HEK293 (cell line): ENCODE data around the gene ROBO4.

Source experiments
- CTCF ChIA-PET: fragments of 350-600 bp; formaldehyde crosslinking; extraction: SDS; loops from one replicate; lab custom pipeline; 2021; ENCODE audit warnings: antibody characterized with exemption; lab: Yijun Ruan, JAX
- POLR2A ChIA-PET: fragments of 300-600 bp; formaldehyde crosslinking; extraction: SDS; loops from one replicate; lab custom pipeline; 2020; ENCODE audit warnings: antibody characterized with exemption, inconsistent platforms; lab: Yijun Ruan, JAX
- H3K27ac ChIP-seq: fragments of 200-500 bp; sonication (Bioruptor generic); 2 replicates; pipeline ENCODE4 v1.5.1; 2014; ENCODE audit warnings: low read depth, low read length, control low read depth, inconsistent platforms; ENCODE audit errors: extremely low read depth
- H3K36me3 ChIP-seq, 2 experiments: fragments of 200-500 bp in 1 of 2; sonication (Bioruptor generic) in 1 of 2; 1 replicate in 1 of 2; 2 replicates in 1 of 2; pipeline ENCODE4 v1.5.1; 2014 to 2017; ENCODE audit warnings: inconsistent platforms in 2 of 2, low read length in 2 of 2; ENCODE audit not compliant: control insufficient read depth in 2 of 2, insufficient read depth in 1 of 2
- H3K4me1 ChIP-seq: fragments of 200-500 bp; sonication (Bioruptor generic); 2 replicates; pipeline ENCODE4 v1.5.1; 2014; ENCODE audit warnings: mild to moderate bottlenecking, low read length, inconsistent platforms; ENCODE audit not compliant: control insufficient read depth, insufficient read depth
- H3K4me3 ChIP-seq: 2 replicates; pipeline ENCODE4 v1.5.1; 2011; ENCODE audit warnings: low read depth, mild to moderate bottlenecking, control low read depth, low read length, moderate library complexity
- H3K9me3 ChIP-seq: fragments of 200-500 bp; sonication (Bioruptor generic); 2 replicates; pipeline ENCODE4 v1.5.1; 2014; ENCODE audit warnings: low read depth, low read length, inconsistent platforms; ENCODE audit not compliant: control insufficient read depth, insufficient read depth
- GLIS2 ChIP-seq: fragments of 450-650 bp; formaldehyde crosslinking; IDR thresholded peaks from 2 replicates; pipeline ENCODE4 v1.5.1; 2016; ENCODE audit warnings: missing biosample characterization, missing genetic modification characterization
- HIC1 ChIP-seq: fragments of 450-650 bp; formaldehyde crosslinking; IDR thresholded peaks from 2 replicates; pipeline ENCODE4 v1.5.1; 2016; ENCODE audit warnings: missing biosample characterization, missing genetic modification characterization
- IKZF3 ChIP-seq: fragments of 450-650 bp; IDR thresholded peaks from 2 replicates; pipeline ENCODE4 v1.5.0; 2018; ENCODE audit warnings: missing biosample characterization, mild to moderate bottlenecking, missing genetic modification characterization, moderate library complexity
- MEIS1 ChIP-seq: sonication (generic); formaldehyde crosslinking; IDR thresholded peaks from 2 replicates; pipeline ENCODE4 v1.8.1; 2022; ENCODE audit warnings: missing genetic modification reagents, mild to moderate bottlenecking, borderline replicate concordance
- OVOL3 ChIP-seq: fragments of 450-650 bp; formaldehyde crosslinking; IDR thresholded peaks from 2 replicates; pipeline ENCODE4 v1.5.1; 2016; ENCODE audit warnings: missing biosample characterization, missing genetic modification characterization
- REPIN1 ChIP-seq: fragments of 450-650 bp; formaldehyde crosslinking; IDR thresholded peaks from 2 replicates; pipeline ENCODE4 v1.5.1; 2017; ENCODE audit warnings: missing biosample characterization, missing genetic modification characterization, low read depth
- SCRT1 ChIP-seq: fragments of 450-650 bp; formaldehyde crosslinking; IDR thresholded peaks from 2 replicates; pipeline ENCODE4 v1.5.1; 2016; ENCODE audit warnings: missing biosample characterization, missing genetic modification characterization, borderline replicate concordance
- SCRT2 ChIP-seq: fragments of 450-650 bp; formaldehyde crosslinking; IDR thresholded peaks from 2 replicates; pipeline ENCODE4 v1.5.1; 2016; ENCODE audit warnings: missing biosample characterization, missing genetic modification characterization
- SP2 ChIP-seq: fragments of 450-650 bp; formaldehyde crosslinking; IDR thresholded peaks from 2 replicates; pipeline ENCODE4 v1.5.1; 2016; ENCODE audit warnings: missing biosample characterization, missing genetic modification characterization
- WT1 ChIP-seq: fragments of 450-650 bp; formaldehyde crosslinking; IDR thresholded peaks from 2 replicates; pipeline ENCODE4 v1.5.1; 2016; ENCODE audit warnings: missing biosample characterization, missing genetic modification characterization
- ZNF155 ChIP-seq: fragments of 450-650 bp; formaldehyde crosslinking; IDR thresholded peaks from 2 replicates; pipeline ENCODE4 v1.5.1; 2016; ENCODE audit warnings: missing biosample characterization, missing genetic modification characterization
- ZNF174 ChIP-seq: fragments of 450-650 bp; formaldehyde crosslinking; IDR thresholded peaks from 2 replicates; pipeline ENCODE4 v1.5.0; 2017; ENCODE audit warnings: missing biosample characterization, mild to moderate bottlenecking, missing genetic modification characterization
- ZNF18 ChIP-seq: fragments of 450-650 bp; formaldehyde crosslinking; IDR thresholded peaks from 2 replicates; pipeline ENCODE4 v1.5.1; 2016; ENCODE audit warnings: missing biosample characterization, missing genetic modification characterization
- ZNF211 ChIP-seq: fragments of 450-650 bp; formaldehyde crosslinking; IDR thresholded peaks from 2 replicates; pipeline ENCODE4 v1.5.1; 2016; ENCODE audit warnings: low read depth, missing biosample characterization, missing genetic modification characterization
- ZNF248 ChIP-seq: fragments of 450-650 bp; formaldehyde crosslinking; IDR thresholded peaks from 2 replicates; pipeline ENCODE4 v1.5.1; 2017; ENCODE audit warnings: missing biosample characterization, missing genetic modification characterization
- ZNF280C ChIP-seq: fragments of 450-650 bp; formaldehyde crosslinking; IDR thresholded peaks from 2 replicates; pipeline ENCODE4 v1.5.1; 2016; ENCODE audit warnings: missing biosample characterization, missing genetic modification characterization
- ZNF513 ChIP-seq: fragments of 450-650 bp; IDR thresholded peaks from 2 replicates; pipeline ENCODE4 v1.5.1; 2018; ENCODE audit warnings: missing biosample characterization, missing genetic modification characterization
- ZNF521 ChIP-seq: fragments of 450-650 bp; formaldehyde crosslinking; IDR thresholded peaks from 2 replicates; pipeline ENCODE4 v1.5.1; 2017; ENCODE audit warnings: missing biosample characterization, mild to moderate bottlenecking, missing genetic modification characterization
- ZSCAN5A ChIP-seq: fragments of 450-650 bp; formaldehyde crosslinking; IDR thresholded peaks from 2 replicates; pipeline ENCODE4 v1.5.1; 2016; ENCODE audit warnings: missing biosample characterization, missing genetic modification characterization

ROBO4 gene

GRCh38 chr11:124937336-124937935, 39.8 kb upstream of the ROBO4 start:
- ChIA-PET CTCF (interaction anchor here (0.6 to 1.2 kb wide), 2 partner anchors 10 to 25 kb away, joined by 3 to 4 read pairs; no protein-coding TSS in a partner anchor), POLR2A (no interaction called here)
- Histone ChIP-seq H3K4me3 (no peak overlapping the region), H3K4me1 (no peaks in the 10 kb centered on the region), H3K27ac (no peak overlapping the region), H3K36me3 (no peaks in the 10 kb centered on the region), H3K9me3 (no peaks in the 10 kb centered on the region)
- TF ChIP-seq REPIN1 (no peak), IKZF3 (no peak), ZNF211 (no peak), ZNF513 (tag by site-specific recombination) (no peak), OVOL3 (no peak), ZNF248 (tag by site-specific recombination) (no peak), SCRT2 (no peak), SCRT1 (tag by site-specific recombination) (no peak), WT1 (no peak), GLIS2 (no peak), SP2 (tag by site-specific recombination) (no peak), ZSCAN5A (no peak), ZNF18 (tag by site-specific recombination) (no peak), ZNF280C (tag by site-specific recombination) (no peak), ZNF155 (tag by site-specific recombination) (no peak), ZNF521 (tag by site-specific recombination) (no peak), HIC1 (tag by site-specific recombination) (no peak), MEIS1 (CRISPR knock-in tag) (no peak), ZNF174 (no peak)
